GM18861 (cell line): ENCODE results near the gene TPRG1L.

Experiments
- ATAC-seq: cut with Tn5 transposase; IDR thresholded peaks from one replicate; pipeline ENCODE4 v1.9.1; 2021; ENCODE audit not compliant: unreplicated experiment

The TPRG1L gene

GRCh38 chr1:3660704-3661103, 35.9 kb downstream of the TPRG1L start:
- no peak for ATAC-seq

- ATAC-seq: no peak
These were observed 36.8 kb downstream of the TPRG1L start for GRCh38 chr1:3661631-3662030.

- no peak for ATAC-seq
These were observed 37.4 kb downstream of the TPRG1L start for GRCh38 chr1:3662080-3662671.

- ATAC-seq: no peak
These were observed 39.3 kb downstream of the TPRG1L start for GRCh38 chr1:3663999-3664699.

GRCh38 chr1:3664700-3665375, 40.0 kb downstream of the TPRG1L start:
- no peak for ATAC-seq

GRCh38 chr1:3668148-3668547, 43.3 kb downstream of the TPRG1L start:
- ATAC-seq: no peak

GRCh38 chr1:3668585-3669300, 43.9 kb downstream of the TPRG1L start:
- no peak for ATAC-seq

- ATAC-seq: no peak
These were observed 44.6 kb downstream of the TPRG1L start for GRCh38 chr1:3669421-3669821.

- no peak for ATAC-seq
These were observed 45.2 kb downstream of the TPRG1L start for GRCh38 chr1:3669971-3670431.

GRCh38 chr1:3670823-3671265, 46.0 kb downstream of the TPRG1L start:
- no peak for ATAC-seq

- no peak for ATAC-seq
These were observed 46.8 kb downstream of the TPRG1L start for GRCh38 chr1:3671371-3672180.

- no peak for ATAC-seq
These were observed 47.6 kb downstream of the TPRG1L start for GRCh38 chr1:3672231-3672970.

- ATAC-seq: no peak
These were observed 48.2 kb downstream of the TPRG1L start for GRCh38 chr1:3672971-3673361.

GRCh38 chr1:3673381-3674099, 48.7 kb downstream of the TPRG1L start:
- no peak for ATAC-seq

- ATAC-seq: no peak
These were observed 49.6 kb downstream of the TPRG1L start for GRCh38 chr1:3674100-3675094.

GRCh38 chr1:3675436-3675835, 50.6 kb downstream of the TPRG1L start:
- ATAC-seq: no peak

- ATAC-seq: peak; percentile 47
These were observed 52.0 kb downstream of the TPRG1L start for GRCh38 chr1:3676581-3677470.
